Natural killer cell (primary cell): ENCODE results near the gene STX8. TPM values are rescaled to one million over a fixed set of nuclear protein-coding genes. Genes with fewer than 3 reads are reported as not detected.

Experiments
- ATAC-seq, 3 donors: fragments of 150-1000 bp in 2 of 3; fragments of 200-7000 bp in 1 of 3; cut with Tn5 transposase; 1 replicate in 1 of 3; 2 replicates in 2 of 3; pipeline ENCODE4 v1.10.0; 2021; ENCODE audit warnings: mild to moderate bottlenecking in 2 of 3, moderate library complexity in 2 of 3
- DNase-seq, 2 donors: peaks; one replicate each; pipeline versions ENCODE4 v3.0.0 to v3.0.0-alpha.2; 2013 to 2021; ENCODE audit warnings: mixed read lengths in 1 of 2
- H3K27ac ChIP-seq: one replicate; pipeline ENCODE4 v1.5.1; 2013; ENCODE audit warnings: mild to moderate bottlenecking, low read length
- H3K27me3 ChIP-seq: one replicate; pipeline ENCODE4 v1.6.1; 2013; ENCODE audit warnings: low read length; ENCODE audit not compliant: control insufficient read depth, insufficient read depth
- H3K36me3 ChIP-seq: one replicate; pipeline ENCODE4 v1.6.1; 2013; ENCODE audit warnings: low read length; ENCODE audit not compliant: control insufficient read depth, insufficient read depth
- H3K4me1 ChIP-seq: one replicate; pipeline ENCODE4 v1.6.1; 2013; ENCODE audit warnings: low read length; ENCODE audit not compliant: control insufficient read depth, insufficient read depth
- H3K4me3 ChIP-seq: one replicate; pipeline ENCODE4 v1.5.1; 2013; ENCODE audit warnings: low read length
- H3K9me3 ChIP-seq: one replicate; pipeline ENCODE4 v1.6.1; 2013; ENCODE audit warnings: low read length; ENCODE audit not compliant: control insufficient read depth, insufficient read depth
- H3K27ac Mint-ChIP-seq, 2 donors: one replicate each; pipeline ENCODE4 v1.8.0; 2022; ENCODE audit warnings: mild to moderate bottlenecking in 2 of 2, mixed read lengths in 2 of 2, moderate library complexity in 1 of 2
- H3K27me3 Mint-ChIP-seq, 2 donors: one replicate each; pipeline ENCODE4 v1.8.0; 2022; ENCODE audit warnings: low read depth in 2 of 2, mixed read lengths in 2 of 2
- H3K36me3 Mint-ChIP-seq: one replicate; pipeline ENCODE4 v1.8.0; 2022; ENCODE audit warnings: mixed read lengths
- H3K4me1 Mint-ChIP-seq, 2 donors: one replicate each; pipeline ENCODE4 v1.8.0; 2022; ENCODE audit warnings: mixed read lengths in 2 of 2
- H3K4me3 Mint-ChIP-seq: one replicate; pipeline ENCODE4 v1.8.0; 2022; ENCODE audit warnings: mild to moderate bottlenecking, moderate library complexity, mixed read lengths
- H3K9me3 Mint-ChIP-seq, 2 donors: one replicate each; pipeline ENCODE4 v1.8.0; 2022; ENCODE audit warnings: mixed read lengths in 2 of 2
- WGBS: methylation state at CpG from one replicate; pipeline ENCODE4 v1.1.7; 2013; ENCODE audit warnings: missing lambda C conversion rate; ENCODE audit not compliant: insufficient coverage; 5-methylcytosine and 5-hydroxymethylcytosine counted together
- intact Hi-C: fragments of 100-400 bp; cut with micrococcal nuclease; formaldehyde crosslinking; loops from one replicate; pipeline ENCODE4 v1.14.2; 2022
- total RNA-seq, 4 donors: library from RNA; stranded (reverse); fragments of 120-200 nt in 1 of 4; gene quantifications; one replicate each; pipeline versions ENCODE4 v1.2.3 to v1.2.4, GENCODE V29; 2013 to 2022
- TF ChIP-seq, protein P1 (sequence below): fragments of 200-600 bp; IDR thresholded peaks from one replicate; pipeline ENCODE4 v1.8.0; 2022; ENCODE audit warnings: antibody characterized with exemption

The STX8 gene
- total RNA-seq, 3 donors from 2014 or later (not counting 1 experiment from before 2014, with no cell fraction given) = 96.3 to 141 (median 120) TPM

DNA sequence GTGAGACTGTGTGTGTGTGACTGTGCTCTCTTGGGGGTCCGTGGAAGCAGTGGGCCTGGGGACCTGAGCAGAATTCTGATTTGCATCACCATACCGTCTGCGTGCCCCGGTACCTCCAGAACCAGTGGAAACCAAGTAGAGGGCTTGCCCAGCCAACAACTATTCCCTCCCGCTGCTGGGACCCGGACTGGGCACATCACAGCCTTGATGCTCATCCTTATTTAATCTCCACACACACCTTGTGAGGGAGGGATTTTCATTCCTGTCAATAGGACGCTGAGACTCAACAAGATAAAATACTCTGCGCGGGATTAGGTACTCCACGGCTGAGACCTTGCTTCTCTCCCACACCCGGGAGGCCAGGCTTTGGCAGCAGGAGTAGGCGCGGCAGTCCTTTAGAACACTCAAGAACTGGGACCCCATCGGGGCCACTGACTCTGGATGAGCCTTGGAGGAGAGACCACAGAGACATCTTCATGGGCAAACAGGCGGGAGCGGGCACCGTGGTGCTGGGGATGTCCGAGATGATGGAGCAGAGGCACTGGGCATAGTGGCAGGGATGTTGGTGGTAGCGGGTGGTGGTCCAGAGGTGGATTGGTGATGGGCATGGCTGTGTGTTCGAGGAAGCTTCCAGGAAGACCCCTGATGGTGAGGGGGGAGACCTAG lies 346.3 kb downstream of the STX8 start:
- Histone ChIP-seq H3K4me3 (no peak overlapping the region), H3K27me3 (peaks cover 6% of the 10 kb centered on the region), H3K4me1 (no peaks in the 10 kb centered on the region), H3K9me3 (no peaks in the 10 kb centered on the region), H3K27ac (no peak overlapping the region), H3K36me3 (no peaks in the 10 kb centered on the region)
- Mint-ChIP-seq H3K4me1 (no peaks in the 10 kb centered on the region), H3K9me3 (no peaks in the 10 kb centered on the region), H3K36me3 (no peaks in the 10 kb centered on the region), H3K4me3 (no peak overlapping the region), H3K27me3 (no peaks in the 10 kb centered on the region), H3K27ac (no peak overlapping the region)
- 86% methylated on average over 20 of the region's 20 CpGs for WGBS
- TF ChIP-seq, protein P1, sequence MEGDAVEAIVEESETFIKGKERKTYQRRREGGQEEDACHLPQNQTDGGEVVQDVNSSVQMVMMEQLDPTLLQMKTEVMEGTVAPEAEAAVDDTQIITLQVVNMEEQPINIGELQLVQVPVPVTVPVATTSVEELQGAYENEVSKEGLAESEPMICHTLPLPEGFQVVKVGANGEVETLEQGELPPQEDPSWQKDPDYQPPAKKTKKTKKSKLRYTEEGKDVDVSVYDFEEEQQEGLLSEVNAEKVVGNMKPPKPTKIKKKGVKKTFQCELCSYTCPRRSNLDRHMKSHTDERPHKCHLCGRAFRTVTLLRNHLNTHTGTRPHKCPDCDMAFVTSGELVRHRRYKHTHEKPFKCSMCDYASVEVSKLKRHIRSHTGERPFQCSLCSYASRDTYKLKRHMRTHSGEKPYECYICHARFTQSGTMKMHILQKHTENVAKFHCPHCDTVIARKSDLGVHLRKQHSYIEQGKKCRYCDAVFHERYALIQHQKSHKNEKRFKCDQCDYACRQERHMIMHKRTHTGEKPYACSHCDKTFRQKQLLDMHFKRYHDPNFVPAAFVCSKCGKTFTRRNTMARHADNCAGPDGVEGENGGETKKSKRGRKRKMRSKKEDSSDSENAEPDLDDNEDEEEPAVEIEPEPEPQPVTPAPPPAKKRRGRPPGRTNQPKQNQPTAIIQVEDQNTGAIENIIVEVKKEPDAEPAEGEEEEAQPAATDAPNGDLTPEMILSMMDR = no peak
- ATAC-seq = no peak
- DNase-seq = no peak
- intact Hi-C loops = no loop called here

DNA sequence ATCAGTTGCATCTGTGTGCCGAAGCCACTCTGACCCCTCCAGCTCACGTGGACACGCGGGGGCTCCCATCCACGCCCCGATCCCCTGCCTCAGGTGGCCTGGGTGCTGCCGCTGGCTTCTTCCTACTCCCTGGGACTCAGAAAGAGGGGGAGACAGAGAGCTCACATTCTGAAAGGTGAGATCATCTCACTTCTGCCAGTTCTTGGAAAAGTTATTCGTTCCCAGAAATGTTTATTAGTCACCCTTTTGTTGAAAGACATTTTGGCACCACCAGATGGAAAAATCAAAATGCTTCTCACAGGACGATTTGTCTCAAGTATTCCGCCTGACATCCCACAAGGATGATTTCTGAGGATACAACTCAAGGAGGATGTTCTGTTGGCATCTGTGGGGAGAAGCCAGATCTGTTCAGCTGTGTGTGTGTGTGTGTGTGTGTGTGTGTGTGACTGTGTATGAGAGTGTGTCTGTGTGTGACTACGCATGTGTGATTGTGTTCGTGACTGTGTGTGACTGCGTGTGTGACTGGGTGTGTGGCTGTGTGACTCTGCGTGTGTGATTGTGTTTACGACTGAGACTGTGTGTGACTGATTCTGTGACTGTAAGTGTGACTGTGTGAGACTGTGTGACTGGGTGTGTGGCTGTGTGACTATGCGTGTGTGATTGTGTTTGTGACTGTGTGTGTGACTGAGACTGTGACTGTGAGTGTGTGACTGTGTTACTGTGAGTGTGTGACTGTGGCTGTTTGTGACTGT lies 347.0 kb downstream of the STX8 start:
- WGBS = 83% methylated on average over 16 of the region's 16 CpGs
- no peaks in the 10 kb centered on the region for H3K36me3 Mint-ChIP-seq
- H3K27me3 Mint-ChIP-seq = no peaks in the 10 kb centered on the region
- intact Hi-C loops = no loop called here
- Histone ChIP-seq H3K4me3 (no peak overlapping the region), H3K27me3 (peaks cover 6% of the 10 kb centered on the region), H3K27ac (no peak overlapping the region), H3K9me3 (no peaks in the 10 kb centered on the region), H3K36me3 (no peaks in the 10 kb centered on the region), H3K4me1 (no peaks in the 10 kb centered on the region)
- ATAC-seq (no peak), DNase-seq (no peak)
- H3K9me3 Mint-ChIP-seq = no peaks in the 10 kb centered on the region
- H3K4me3 Mint-ChIP-seq = no peak overlapping the region
- H3K27ac Mint-ChIP-seq = no peak overlapping the region
- TF ChIP-seq, protein P1 = no peak
- no peaks in the 10 kb centered on the region for H3K4me1 Mint-ChIP-seq

DNA sequence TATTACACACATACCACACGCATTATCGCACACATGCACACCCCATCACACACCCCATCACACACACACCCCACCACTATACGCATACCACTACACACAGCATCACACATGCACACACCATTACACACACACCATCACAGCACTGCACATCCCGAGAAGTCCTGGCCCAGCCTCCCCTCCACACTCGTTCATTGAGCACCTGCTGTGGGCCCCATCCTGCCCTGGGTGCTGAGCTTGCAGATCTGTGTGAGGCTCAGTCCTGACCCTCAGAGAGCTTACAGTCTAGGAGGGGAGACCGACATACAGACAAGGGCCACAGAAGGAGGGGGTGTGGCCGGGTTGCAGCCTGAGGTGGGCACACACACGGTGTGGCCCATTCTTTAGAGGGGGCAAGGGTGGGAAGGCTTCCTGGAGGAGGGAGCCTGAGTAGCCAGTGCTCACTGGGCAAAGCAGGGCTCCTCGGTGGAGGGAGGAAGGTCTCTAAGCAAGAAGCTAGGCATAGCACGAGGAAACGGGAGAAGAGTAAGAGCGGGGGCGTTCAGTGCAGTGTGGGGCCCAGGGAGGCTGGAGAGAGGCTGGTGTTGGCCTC lies 347.7 kb downstream of the STX8 start:
- TF ChIP-seq, protein P1 = no peak
- H3K27me3 Mint-ChIP-seq = no peaks in the 10 kb centered on the region

More for the DNA sequence above, 347.7 kb downstream of the STX8 start:
- no peak overlapping the region for H3K27ac Mint-ChIP-seq
- no peak for ATAC-seq
- DNase-seq = no peak
- intact Hi-C loops = no loop called here
- no peaks in the 10 kb centered on the region for H3K36me3 ChIP-seq
- H3K27me3 ChIP-seq = peaks cover under 1% of the 10 kb centered on the region
- no peaks in the 10 kb centered on the region for H3K4me1 ChIP-seq
- no peaks in the 10 kb centered on the region for H3K4me1 Mint-ChIP-seq
- H3K9me3 Mint-ChIP-seq = no peaks in the 10 kb centered on the region
- no peaks in the 10 kb centered on the region for H3K36me3 Mint-ChIP-seq
- H3K4me3 ChIP-seq = no peak overlapping the region
- H3K9me3 ChIP-seq = no peaks in the 10 kb centered on the region
- no peak overlapping the region for H3K4me3 Mint-ChIP-seq
- 85% methylated on average over 13 of the region's 13 CpGs for WGBS
- no peak overlapping the region for H3K27ac ChIP-seq
